NCI-H1092 treated with DMSO at 0.1 percent for 48 hours (cell line): ENCODE results near the gene PIK3C2G.
"Not testable (repeated sequence)": the region's sequence is repeated elsewhere in the genome, so short reads cannot be mapped to it uniquely, and the experiment has no call there.

Experiments used
- DNase-seq: peaks from one replicate; lab custom pipeline; 2025; lab: John Stamatoyannopoulos, UW

PIK3C2G gene

GRCh38 chr12:18472304-18472703, 211.0 kb downstream of the PIK3C2G start:
- no peak for DNase-seq

GRCh38 chr12:18472806-18473205, 211.5 kb downstream of the PIK3C2G start:
- DNase-seq: no peak

DNA sequence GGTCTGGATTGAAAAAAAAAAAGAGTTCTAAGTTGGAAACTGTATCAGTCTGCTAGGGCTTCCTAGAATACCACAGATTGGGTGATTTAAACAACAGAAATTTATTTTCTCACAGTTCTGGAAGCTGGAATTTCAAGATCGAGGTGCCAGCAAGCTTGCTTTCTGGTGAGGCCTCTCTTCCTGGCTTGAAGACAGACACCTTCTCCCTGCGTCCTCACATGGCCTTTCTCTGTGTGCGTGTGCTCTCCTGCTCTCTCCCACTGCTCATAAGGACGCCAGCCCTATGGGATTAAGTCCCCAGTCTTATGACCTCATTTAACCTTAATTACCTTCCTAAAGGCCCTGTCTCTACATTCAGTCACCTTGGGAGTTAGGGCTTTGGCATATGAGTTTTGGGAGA, 215.5 kb downstream of the PIK3C2G start:
- DNase-seq: no peak

DNA sequence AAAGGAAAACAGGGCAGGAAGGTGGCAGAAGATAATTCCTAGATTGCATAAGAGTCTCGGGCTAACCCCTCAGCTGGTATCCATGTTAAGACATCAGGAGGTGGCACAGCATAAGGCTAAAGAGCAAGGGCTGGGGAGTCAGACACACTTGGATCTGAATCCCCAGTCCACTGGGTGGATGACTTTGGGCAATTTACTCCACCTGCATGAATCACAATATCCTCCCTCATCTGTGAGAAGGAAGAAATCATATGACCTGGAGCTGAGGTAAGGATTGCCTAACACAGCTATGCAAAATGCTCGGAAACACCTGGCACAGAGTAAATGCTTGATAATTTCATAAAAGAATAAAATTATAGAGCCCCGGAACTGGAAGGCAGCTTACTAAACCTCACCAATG, 217.9 kb downstream of the PIK3C2G start:
- no peak for DNase-seq

DNA sequence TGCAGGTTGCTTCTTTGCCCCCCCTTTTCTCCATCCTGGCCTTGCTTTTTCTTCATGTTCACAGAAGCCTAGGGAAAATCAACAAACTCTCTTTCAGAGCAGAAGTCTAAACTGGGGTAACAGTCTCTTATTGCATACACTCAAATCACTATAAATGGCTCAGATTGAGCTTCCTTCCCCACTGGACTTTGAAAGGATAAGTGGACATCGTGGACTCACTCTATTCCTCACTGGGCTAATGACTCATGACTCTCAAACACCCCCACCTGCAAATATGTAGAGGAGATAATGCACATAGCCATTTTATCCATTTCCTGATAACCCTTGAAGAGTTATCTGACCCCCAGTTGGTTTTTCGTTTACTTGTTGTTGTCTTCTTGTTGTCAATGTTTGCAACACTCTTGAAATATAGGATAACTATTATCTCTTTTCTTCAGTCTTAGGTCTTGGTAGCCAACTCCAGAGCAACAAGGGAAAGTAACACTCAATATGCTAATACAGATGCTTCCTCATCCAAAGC, 221.3 kb downstream of the PIK3C2G start:
- no peak for DNase-seq

GRCh38 chr12:18483698-18484325, 222.5 kb downstream of the PIK3C2G start:
- no peak for DNase-seq

GRCh38 chr12:18486036-18486435, 224.7 kb downstream of the PIK3C2G start:
- no peak for DNase-seq

GRCh38 chr12:18487509-18487908, 226.2 kb downstream of the PIK3C2G start:
- DNase-seq: no peak

- no peak for DNase-seq
Observed at GRCh38 chr12:18492372-18493025, 231.2 kb downstream of the PIK3C2G start.

GRCh38 chr12:18496156-18496555, 234.8 kb downstream of the PIK3C2G start:
- DNase-seq: no peak

- not testable (repeated sequence) for DNase-seq
Observed at GRCh38 chr12:18500160-18500574, 238.8 kb downstream of the PIK3C2G start.

DNA sequence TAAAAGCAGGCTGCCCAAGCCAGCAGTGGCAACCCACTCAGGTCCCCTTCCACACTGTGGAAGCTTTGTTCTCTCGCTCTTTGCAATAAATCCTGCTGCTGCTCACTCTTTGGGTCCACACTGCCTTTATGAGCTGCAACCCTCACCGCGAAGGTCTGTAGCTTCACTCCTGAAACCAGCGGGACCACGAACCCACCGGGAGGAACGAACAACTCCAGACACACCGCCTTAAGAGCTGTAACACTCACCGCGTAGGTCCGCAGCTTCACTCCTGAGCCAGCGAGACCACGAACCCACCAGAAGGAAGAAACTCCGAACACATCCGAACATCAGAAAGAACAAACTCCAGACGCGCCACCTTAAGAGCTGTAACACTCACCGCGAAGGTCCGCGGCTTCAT, 239.4 kb downstream of the PIK3C2G start:
- DNase-seq: not testable (repeated sequence)

GRCh38 chr12:18502422-18502968, 241.2 kb downstream of the PIK3C2G start:
- peak; percentile 84 for DNase-seq

DNA sequence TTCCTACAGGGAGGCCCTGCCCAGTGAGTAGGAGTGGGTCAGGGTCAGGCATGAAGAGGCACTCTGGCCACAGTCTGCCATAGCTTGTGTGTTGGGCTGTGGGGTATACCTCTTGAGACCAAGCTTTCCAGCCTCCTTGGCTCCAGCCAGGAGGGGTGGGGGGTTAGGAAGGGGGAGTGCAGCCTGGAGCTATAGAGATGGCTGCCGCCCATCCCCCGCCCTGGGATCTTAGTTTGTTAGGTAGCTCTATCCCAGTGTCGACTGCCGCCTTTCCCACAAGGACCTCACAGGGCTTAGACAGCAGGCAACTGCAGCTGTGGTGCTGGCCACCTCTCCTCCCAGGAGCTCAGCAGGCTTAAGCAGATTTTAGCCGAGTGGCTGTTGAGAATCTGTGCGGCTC, 260.1 kb downstream of the PIK3C2G start:
- DNase-seq: no peak

DNA sequence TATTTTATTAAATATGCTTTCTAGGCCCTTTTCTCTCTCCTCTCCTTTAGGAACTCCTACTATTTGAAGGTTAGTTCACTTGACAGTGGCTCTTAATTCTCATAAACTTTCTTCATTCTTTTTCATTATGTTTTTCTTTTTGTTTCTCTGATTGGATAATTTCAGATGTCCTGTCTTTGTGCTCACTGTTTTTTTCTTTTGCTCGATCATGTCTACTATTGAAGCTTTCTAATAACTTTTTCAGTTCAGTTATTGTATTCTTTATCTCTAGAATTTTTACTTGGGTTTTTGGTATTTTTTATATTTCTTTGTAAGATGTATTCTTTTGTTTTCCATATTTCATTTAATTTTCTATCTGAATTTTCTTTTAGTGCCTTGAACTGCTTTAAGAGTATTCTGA, 261.5 kb downstream of the PIK3C2G start:
- no peak for DNase-seq

DNA sequence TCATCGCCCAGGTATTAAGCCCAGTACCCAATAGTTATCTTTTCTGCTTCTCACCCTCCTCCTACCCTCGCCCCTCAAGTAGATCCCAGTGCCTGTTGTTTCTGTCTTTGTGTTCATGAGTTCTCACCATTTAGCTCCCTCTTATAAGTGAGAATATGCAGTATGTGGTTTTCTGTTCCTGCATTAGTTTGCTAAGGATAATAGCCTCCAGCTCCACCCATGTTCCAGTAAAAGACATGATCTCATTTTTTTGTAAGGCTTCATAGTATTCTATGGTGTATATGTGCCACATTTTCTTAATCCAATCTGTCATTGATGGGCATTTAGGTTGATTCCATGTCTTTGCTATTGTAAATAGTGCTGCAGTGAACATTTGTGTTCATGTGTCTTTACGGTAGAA, 281.2 kb downstream of the PIK3C2G start:
- DNase-seq: not testable (repeated sequence)

GRCh38 chr12:18546399-18546798, 285.1 kb downstream of the PIK3C2G start:
- peak; percentile 49 for DNase-seq

DNA sequence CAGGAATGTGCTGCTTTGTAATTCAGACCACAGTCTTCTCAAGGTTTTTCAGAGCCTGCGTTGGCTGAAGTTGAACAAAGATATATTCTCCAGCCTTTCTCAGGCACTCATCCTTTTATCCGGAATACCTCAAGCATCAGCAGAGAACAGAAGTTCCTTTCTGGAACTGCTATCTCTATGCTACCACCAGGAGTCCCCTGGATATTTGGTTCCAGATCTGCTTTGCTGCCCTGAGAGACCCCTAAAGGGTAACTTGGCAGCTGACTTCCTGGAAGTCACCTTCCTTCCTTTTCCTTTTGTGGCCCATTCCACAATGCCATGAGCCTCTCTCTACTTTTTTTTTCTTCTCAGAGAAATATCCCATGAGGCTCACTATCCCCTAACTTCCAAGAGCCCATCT, 288.3 kb downstream of the PIK3C2G start:
- DNase-seq: no peak

DNA sequence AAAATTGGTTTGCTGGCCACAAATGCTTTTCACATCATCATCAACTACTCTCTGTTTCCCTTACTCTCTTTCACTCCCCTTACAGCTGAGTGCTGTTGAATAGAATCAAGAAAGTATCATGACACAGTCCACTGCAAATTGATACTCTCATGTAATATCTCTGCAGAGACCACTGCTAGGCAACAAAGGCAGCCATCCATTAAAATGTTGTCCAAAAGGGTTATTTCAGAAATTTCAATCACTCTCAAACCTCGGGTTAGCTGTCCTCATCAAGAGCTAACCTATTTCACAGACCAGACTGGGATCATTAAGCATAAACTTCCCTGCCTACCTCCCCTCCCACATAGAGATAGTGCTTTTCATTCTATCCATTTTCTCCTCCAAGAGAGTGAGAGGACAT, 289.8 kb downstream of the PIK3C2G start:
- no peak for DNase-seq

GRCh38 chr12:18551701-18552100, 290.4 kb downstream of the PIK3C2G start:
- no peak for DNase-seq

- no peak for DNase-seq
Observed at GRCh38 chr12:18552829-18553228, 291.5 kb downstream of the PIK3C2G start.

- no peak for DNase-seq
Observed at GRCh38 chr12:18556161-18556560, 294.8 kb downstream of the PIK3C2G start.

- DNase-seq: no peak
Observed at GRCh38 chr12:18559242-18559641, 297.9 kb downstream of the PIK3C2G start.
